Astrocyte of the hippocampus (primary cell): ENCODE measurements around the gene BDH1.

Experiments used
- DNase-seq: peaks from one replicate; pipeline ENCODE4 v3.0.0; 2011; ENCODE audit warnings: low read depth, low spot score

The BDH1 gene

GRCh38 chr3:197462808-197463207, 93.0 kb downstream of the BDH1 start:
- DNase-seq: no peak

DNA sequence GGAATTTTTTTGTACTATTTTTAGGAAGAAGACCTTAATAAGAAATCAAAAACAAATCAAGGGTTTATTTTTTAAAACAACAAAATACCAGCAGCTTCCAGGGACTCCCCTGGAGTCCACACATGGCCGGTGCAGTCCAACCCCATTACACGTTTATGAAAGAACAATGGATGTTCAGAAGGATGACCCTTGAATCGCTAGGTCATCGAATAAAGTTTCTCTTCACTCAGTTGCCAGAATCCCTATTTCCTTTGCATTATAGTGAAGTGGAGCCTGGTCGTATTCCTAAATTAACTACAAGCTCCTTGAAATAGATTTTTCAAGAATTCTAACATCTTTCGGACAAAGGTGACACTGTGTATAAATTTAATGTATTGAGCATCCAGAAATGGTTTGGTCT, 95.1 kb downstream of the BDH1 start:
- DNase-seq: no peak

DNA sequence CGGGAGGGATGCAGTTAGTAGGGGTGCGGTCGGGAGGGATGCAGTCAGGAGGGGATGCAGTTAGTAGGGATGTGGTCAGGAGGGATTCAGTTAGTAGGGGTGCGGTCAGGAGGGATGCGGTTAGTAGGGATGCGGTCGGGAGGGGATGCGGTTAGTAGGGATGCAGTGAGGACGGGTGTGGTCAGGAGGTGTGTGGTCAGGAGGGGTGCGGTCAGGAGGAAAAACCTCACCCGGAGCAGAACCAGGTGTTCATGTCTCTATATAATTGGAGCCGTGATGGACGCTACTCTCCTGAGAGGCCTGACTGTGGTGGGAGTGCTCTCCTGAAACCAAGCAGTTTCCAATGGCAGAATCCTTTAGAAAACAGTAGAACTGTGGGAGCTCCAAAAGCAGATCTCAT, 95.8 kb downstream of the BDH1 start:
- no peak for DNase-seq
